Measurements from ENCODE around the gene DLX3. TPM values are rescaled to one million over a fixed set of nuclear protein-coding genes. Genes with fewer than 3 reads are reported as not detected.

DLX3 gene
- polyA plus RNA-seq, 2 of the 4 experiments (the other 2 are of a cell fraction) = 0.17 TPM; not detected in 1

DNA sequence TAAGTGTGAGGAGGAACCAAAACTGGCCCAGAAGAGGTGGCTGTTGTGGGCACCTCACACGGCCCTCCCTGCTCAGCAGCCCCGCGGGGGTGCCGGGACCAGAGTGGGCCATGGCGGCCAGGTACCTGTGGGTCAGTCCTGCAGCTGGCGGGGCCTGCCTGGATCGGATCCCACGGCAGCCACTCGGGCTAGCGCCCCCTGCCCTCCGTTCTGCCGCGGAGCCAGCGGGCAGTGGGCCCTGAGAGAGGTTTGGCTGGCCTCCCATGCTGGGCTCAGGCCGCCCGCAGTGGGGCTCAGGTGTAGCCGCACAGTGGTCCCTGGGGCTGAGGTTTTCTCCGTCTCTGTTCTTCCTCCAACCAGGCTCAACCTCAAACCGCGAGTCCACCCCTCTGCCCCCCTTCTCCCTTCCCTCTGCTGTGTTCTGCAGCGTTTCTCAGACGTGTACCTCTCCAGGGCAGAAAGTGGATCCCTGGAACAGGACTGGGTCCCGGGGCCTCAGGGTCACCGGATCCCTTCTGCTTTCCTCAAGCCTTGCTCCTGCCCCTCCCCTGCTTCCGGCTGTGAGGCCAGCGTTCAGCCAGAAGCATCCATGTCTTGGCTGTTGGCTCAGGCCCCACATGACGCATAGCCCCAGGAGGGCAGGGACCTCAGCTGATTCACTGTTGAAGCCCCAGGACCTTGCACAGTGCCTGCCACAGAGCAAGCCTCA, 32.3 kb upstream of the DLX3 start:
- peak overlapping the region; percentile 94 to 99 for H3K27ac ChIP-seq
- DNase-seq (ENCODE audit: low read depth in 1 of 2, low spot score in 1 of 2) (peak; percentile 94 to 98), ATAC-seq (peak; percentile 82 to 88), FAIRE-seq (peak; percentile 99)
- H3K4me3 ChIP-seq = peak overlapping the region; percentile 46
- CTCF ChIA-PET = interaction anchor here (0.7 to 9.1 kb wide), 40 partner anchors 11 to 318 kb away, joined by 3 to 473 read pairs (median 4); partner anchors contain the start of genes DLX3, ITGA3, PDK2 and SGCA
- POLR2A ChIA-PET = interaction anchor here (0.7 to 4.9 kb wide), 11 partner anchors 9 to 239 kb away, joined by 3 to 140 read pairs (median 6); partner anchors contain the start of genes ITGA3 and KAT7
- peak overlapping the region; percentile 89 for H3K4me2 ChIP-seq
- 3% methylated on average over 14 of the region's 27 CpGs for WGBS (ENCODE audit: missing lambda C conversion rate)
- no peaks in the 10 kb centered on the region for H3K9me3 ChIP-seq
- H3K4me1 ChIP-seq = peaks cover 42% of the 10 kb centered on the region
- TF ChIP-seq CBX2 (IDR thresholded peaks at IDR 0.05; ENCODE audit: borderline replicate concordance, low read depth) (no peak), CHD2 (IDR thresholded peaks at IDR 0.05; ENCODE audit: low read length, partially characterized antibody) (no peak), HDAC2 (IDR thresholded peaks at IDR 0.05) (no peak), MAZ (IDR thresholded peaks at IDR 0.05; ENCODE audit: borderline replicate concordance, low read depth, low read length) (no peak), PHF8 (IDR thresholded peaks at IDR 0.05; ENCODE audit: borderline replicate concordance, low read depth) (no peak), EHF (CRISPR knock-in tag; IDR thresholded peaks at IDR 0.05) (no peak), TFCP2L1 (CRISPR knock-in tag; IDR thresholded peaks at IDR 0.05) (peak; percentile 9; the same call in 1 of the 2 replicates), RNF2 (IDR thresholded peaks at IDR 0.05; ENCODE audit: borderline replicate concordance, low read depth) (no peak), JUN (IDR thresholded peaks at IDR 0.05) (peak; percentile 25 to 51; a peak in 2 of 5 replicates), POLR2AphosphoS2 (conservative IDR thresholded peaks at IDR 0.05; ENCODE audit: low read length) (no peak), POLR2A (IDR thresholded peaks at IDR 0.05; ENCODE audit: low read length) (peak; percentile 37), SMC3 (IDR thresholded peaks at IDR 0.05) (no peak), NPAS2 (CRISPR knock-in tag; IDR thresholded peaks at IDR 0.05; ENCODE audit: borderline replicate concordance) (no peak), ZSCAN20 (CRISPR knock-in tag; IDR thresholded peaks at IDR 0.05) (no peak), CEBPB (IDR thresholded peaks at IDR 0.05) (no peak), MYC (IDR thresholded peaks at IDR 0.05; ENCODE audit: borderline replicate concordance, low read length) (no peak), NR3C1 (IDR thresholded peaks at IDR 0.05) (no peak), RARB (CRISPR knock-in tag; IDR thresholded peaks at IDR 0.05) (no peak), TP53 (CRISPR knock-in tag; IDR thresholded peaks at IDR 0.05) (no peak), ZC3H11A (IDR thresholded peaks at IDR 0.05) (no peak), EHMT2 (IDR thresholded peaks at IDR 0.05; ENCODE audit: low read depth) (no peak), RAD21 (conservative IDR thresholded peaks at IDR 0.05 in 1 of 2, IDR thresholded peaks at IDR 0.05 in 1 of 2) (peak in 1 of 2 experiments; percentile 31; a peak in 4 of 5 replicates), RCOR1 (IDR thresholded peaks at IDR 0.05; ENCODE audit: low read depth, low read length) (no peak), JUNB (IDR thresholded peaks at IDR 0.05) (no peak), CHD4 (IDR thresholded peaks at IDR 0.05; ENCODE audit: borderline replicate concordance) (no peak), HOXA7 (CRISPR knock-in tag; IDR thresholded peaks at IDR 0.05) (no peak), GATA3 (IDR thresholded peaks at IDR 0.05; ENCODE audit: borderline replicate concordance) (peak; percentile 73; the same call in 1 of the 2 replicates)
- TF ChIP-seq, protein P1, sequence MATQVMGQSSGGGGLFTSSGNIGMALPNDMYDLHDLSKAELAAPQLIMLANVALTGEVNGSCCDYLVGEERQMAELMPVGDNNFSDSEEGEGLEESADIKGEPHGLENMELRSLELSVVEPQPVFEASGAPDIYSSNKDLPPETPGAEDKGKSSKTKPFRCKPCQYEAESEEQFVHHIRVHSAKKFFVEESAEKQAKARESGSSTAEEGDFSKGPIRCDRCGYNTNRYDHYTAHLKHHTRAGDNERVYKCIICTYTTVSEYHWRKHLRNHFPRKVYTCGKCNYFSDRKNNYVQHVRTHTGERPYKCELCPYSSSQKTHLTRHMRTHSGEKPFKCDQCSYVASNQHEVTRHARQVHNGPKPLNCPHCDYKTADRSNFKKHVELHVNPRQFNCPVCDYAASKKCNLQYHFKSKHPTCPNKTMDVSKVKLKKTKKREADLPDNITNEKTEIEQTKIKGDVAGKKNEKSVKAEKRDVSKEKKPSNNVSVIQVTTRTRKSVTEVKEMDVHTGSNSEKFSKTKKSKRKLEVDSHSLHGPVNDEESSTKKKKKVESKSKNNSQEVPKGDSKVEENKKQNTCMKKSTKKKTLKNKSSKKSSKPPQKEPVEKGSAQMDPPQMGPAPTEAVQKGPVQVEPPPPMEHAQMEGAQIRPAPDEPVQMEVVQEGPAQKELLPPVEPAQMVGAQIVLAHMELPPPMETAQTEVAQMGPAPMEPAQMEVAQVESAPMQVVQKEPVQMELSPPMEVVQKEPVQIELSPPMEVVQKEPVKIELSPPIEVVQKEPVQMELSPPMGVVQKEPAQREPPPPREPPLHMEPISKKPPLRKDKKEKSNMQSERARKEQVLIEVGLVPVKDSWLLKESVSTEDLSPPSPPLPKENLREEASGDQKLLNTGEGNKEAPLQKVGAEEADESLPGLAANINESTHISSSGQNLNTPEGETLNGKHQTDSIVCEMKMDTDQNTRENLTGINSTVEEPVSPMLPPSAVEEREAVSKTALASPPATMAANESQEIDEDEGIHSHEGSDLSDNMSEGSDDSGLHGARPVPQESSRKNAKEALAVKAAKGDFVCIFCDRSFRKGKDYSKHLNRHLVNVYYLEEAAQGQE (IDR thresholded peaks at IDR 0.05) = no peak
- TF ChIP-seq, protein P2, sequence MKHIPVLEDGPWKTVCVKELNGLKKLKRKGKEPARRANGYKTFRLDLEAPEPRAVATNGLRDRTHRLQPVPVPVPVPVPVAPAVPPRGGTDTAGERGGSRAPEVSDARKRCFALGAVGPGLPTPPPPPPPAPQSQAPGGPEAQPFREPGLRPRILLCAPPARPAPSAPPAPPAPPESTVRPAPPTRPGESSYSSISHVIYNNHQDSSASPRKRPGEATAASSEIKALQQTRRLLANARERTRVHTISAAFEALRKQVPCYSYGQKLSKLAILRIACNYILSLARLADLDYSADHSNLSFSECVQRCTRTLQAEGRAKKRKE (CRISPR knock-in tag; IDR thresholded peaks at IDR 0.05; ENCODE audit: low read depth) = peak; percentile 14; the same call in 1 of the 2 replicates
- TF ChIP-seq, protein P3, sequence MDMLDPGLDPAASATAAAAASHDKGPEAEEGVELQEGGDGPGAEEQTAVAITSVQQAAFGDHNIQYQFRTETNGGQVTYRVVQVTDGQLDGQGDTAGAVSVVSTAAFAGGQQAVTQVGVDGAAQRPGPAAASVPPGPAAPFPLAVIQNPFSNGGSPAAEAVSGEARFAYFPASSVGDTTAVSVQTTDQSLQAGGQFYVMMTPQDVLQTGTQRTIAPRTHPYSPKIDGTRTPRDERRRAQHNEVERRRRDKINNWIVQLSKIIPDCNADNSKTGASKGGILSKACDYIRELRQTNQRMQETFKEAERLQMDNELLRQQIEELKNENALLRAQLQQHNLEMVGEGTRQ (IDR thresholded peaks at IDR 0.05) = peak; percentile 68
- TF ChIP-seq, protein P4, sequence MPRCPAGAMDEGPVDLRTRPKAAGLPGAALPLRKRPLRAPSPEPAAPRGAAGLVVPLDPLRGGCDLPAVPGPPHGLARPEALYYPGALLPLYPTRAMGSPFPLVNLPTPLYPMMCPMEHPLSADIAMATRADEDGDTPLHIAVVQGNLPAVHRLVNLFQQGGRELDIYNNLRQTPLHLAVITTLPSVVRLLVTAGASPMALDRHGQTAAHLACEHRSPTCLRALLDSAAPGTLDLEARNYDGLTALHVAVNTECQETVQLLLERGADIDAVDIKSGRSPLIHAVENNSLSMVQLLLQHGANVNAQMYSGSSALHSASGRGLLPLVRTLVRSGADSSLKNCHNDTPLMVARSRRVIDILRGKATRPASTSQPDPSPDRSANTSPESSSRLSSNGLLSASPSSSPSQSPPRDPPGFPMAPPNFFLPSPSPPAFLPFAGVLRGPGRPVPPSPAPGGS (IDR thresholded peaks at IDR 0.05) = no peak
- TF ChIP-seq, protein P5, sequence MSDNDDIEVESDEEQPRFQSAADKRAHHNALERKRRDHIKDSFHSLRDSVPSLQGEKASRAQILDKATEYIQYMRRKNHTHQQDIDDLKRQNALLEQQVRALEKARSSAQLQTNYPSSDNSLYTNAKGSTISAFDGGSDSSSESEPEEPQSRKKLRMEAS (IDR thresholded peaks at IDR 0.05) = peak; percentile 86
- TF ChIP-seq, protein P6, sequence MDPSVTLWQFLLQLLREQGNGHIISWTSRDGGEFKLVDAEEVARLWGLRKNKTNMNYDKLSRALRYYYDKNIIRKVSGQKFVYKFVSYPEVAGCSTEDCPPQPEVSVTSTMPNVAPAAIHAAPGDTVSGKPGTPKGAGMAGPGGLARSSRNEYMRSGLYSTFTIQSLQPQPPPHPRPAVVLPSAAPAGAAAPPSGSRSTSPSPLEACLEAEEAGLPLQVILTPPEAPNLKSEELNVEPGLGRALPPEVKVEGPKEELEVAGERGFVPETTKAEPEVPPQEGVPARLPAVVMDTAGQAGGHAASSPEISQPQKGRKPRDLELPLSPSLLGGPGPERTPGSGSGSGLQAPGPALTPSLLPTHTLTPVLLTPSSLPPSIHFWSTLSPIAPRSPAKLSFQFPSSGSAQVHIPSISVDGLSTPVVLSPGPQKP (IDR thresholded peaks at IDR 0.05; ENCODE audit: low read depth, low read length) = no peak

Measured in A549 (cell line).